Midbrain (tissue), 1 donor: ENCODE data around the gene PTCH1.
A peak's percentile ranks its signal among the peaks of the same experiment; 100 is the strongest.

Experiments
- DNase-seq: peaks from one replicate; lab custom pipeline; 2025; lab: John Stamatoyannopoulos, UW

PTCH1 gene

GRCh38 chr9:95463148-95464060 lies 53.4 kb downstream of the PTCH1 start:
- DNase-seq: no peak

- peak; percentile 81 for DNase-seq
Measured at GRCh38 chr9:95462249-95463147, 54.3 kb downstream of the PTCH1 start.

- peak; percentile 29 for DNase-seq
Measured at GRCh38 chr9:95461448-95462248, 55.1 kb downstream of the PTCH1 start.

- DNase-seq: no peak
Measured at GRCh38 chr9:95460518-95461164, 56.1 kb downstream of the PTCH1 start.

- DNase-seq: no peak
Measured at GRCh38 chr9:95459851-95460517, 56.8 kb downstream of the PTCH1 start.

GRCh38 chr9:95459178-95459577 lies 57.6 kb downstream of the PTCH1 start:
- DNase-seq: no peak

- no peak for DNase-seq
Measured at GRCh38 chr9:95458666-95459065, 58.1 kb downstream of the PTCH1 start.

- DNase-seq: no peak
Measured at GRCh38 chr9:95457769-95458168, 59.0 kb downstream of the PTCH1 start.

GRCh38 chr9:95455714-95456113 lies 61.1 kb downstream of the PTCH1 start:
- DNase-seq: no peak

GRCh38 chr9:95452176-95452575 lies 64.6 kb downstream of the PTCH1 start:
- DNase-seq: no peak

GRCh38 chr9:95451065-95451426 lies 65.7 kb downstream of the PTCH1 start:
- DNase-seq: no peak

GRCh38 chr9:95450171-95451064 lies 66.4 kb downstream of the PTCH1 start:
- peak; percentile 15 for DNase-seq

GRCh38 chr9:95449016-95449415 lies 67.8 kb downstream of the PTCH1 start:
- DNase-seq: no peak

GRCh38 chr9:95447660-95448420 lies 68.9 kb downstream of the PTCH1 start:
- DNase-seq: no peak

GRCh38 chr9:95446984-95447383 lies 69.8 kb downstream of the PTCH1 start:
- no peak for DNase-seq

GRCh38 chr9:95446259-95446658 lies 70.5 kb downstream of the PTCH1 start:
- no peak for DNase-seq

- no peak for DNase-seq
Measured at GRCh38 chr9:95444160-95444559, 72.6 kb downstream of the PTCH1 start.

- no peak for DNase-seq
Measured at GRCh38 chr9:95443301-95443700, 73.5 kb downstream of the PTCH1 start.

- DNase-seq: no peak
Measured at GRCh38 chr9:95441081-95441480, 75.7 kb downstream of the PTCH1 start.
